Hepatocyte (in vitro differentiated cells): ENCODE measurements around the gene IGDCC3.

Source experiments
- CTCF ChIP-seq: fragments of 200-600 bp; sonication (generic); IDR thresholded peaks from 2 replicates; pipeline ENCODE4 v1.5.1; 2016; ENCODE audit warnings: antibody characterized with exemption, mild to moderate bottlenecking; ENCODE audit not compliant: poor library complexity
- EZH2 ChIP-seq: fragments of 200-600 bp; sonication (generic); IDR thresholded peaks from 2 replicates; pipeline ENCODE4 v1.6.1; 2016; ENCODE audit warnings: antibody characterized with exemption, mild to moderate bottlenecking, borderline replicate concordance
- EZH2phosphoT487 ChIP-seq: fragments of 200-600 bp; sonication (generic); IDR thresholded peaks from one replicate; pipeline ENCODE4 v1.6.1; 2018; ENCODE audit warnings: antibody characterized with exemption, mild to moderate bottlenecking, low read depth, moderate library complexity; ENCODE audit not compliant: unreplicated experiment, severe bottlenecking

GRCh38 chr15:65287520-65287855, 90.3 kb downstream of the IGDCC3 start:
- TF ChIP-seq CTCF (no peak), EZH2 (no peak), EZH2phosphoT487 (no peak)
